HG03060 (cell line): ENCODE data around the gene CALB2.
"Not testable (repeated sequence)": the region's sequence is repeated elsewhere in the genome, so short reads cannot be mapped to it uniquely, and the experiment has no call there.

ENCODE experiments used
- ATAC-seq: cut with Tn5 transposase; IDR thresholded peaks from one replicate; pipeline ENCODE4 v1.9.1; 2021; ENCODE audit warnings: low read depth, moderate number of reproducible peaks; ENCODE audit not compliant: unreplicated experiment

CALB2 gene

GRCh38 chr16:71352466-71352865 is 6.1 kb upstream of the CALB2 start:
- ATAC-seq = no peak

GRCh38 chr16:71352963-71353460 is 5.5 kb upstream of the CALB2 start:
- ATAC-seq = no peak

GRCh38 chr16:71353736-71354135 is 4.8 kb upstream of the CALB2 start:
- no peak for ATAC-seq

GRCh38 chr16:71354156-71354555 is 4.4 kb upstream of the CALB2 start:
- ATAC-seq = no peak

- no peak for ATAC-seq
These were observed 2.3 kb upstream of the CALB2 start for GRCh38 chr16:71356051-71356740.

GRCh38 chr16:71356936-71357335 is 1.6 kb upstream of the CALB2 start:
- not testable (repeated sequence) for ATAC-seq

- no peak for ATAC-seq
These were observed 842 bp upstream of the CALB2 start for GRCh38 chr16:71357681-71358080.

GRCh38 chr16:71359431-71359830 is 908 bp downstream of the CALB2 start:
- ATAC-seq = no peak

GRCh38 chr16:71360378-71360777 is 1.9 kb downstream of the CALB2 start:
- no peak for ATAC-seq

GRCh38 chr16:71364133-71364681 is 5.7 kb downstream of the CALB2 start:
- ATAC-seq = no peak

GRCh38 chr16:71365021-71365420 is 6.5 kb downstream of the CALB2 start:
- ATAC-seq = no peak

GRCh38 chr16:71367241-71367976 is 8.9 kb downstream of the CALB2 start:
- ATAC-seq = no peak

- ATAC-seq = no peak
These were observed 10.4 kb downstream of the CALB2 start for GRCh38 chr16:71368958-71369357.

GRCh38 chr16:71369494-71369893 is 11.0 kb downstream of the CALB2 start:
- no peak for ATAC-seq

GRCh38 chr16:71371237-71371636 is 12.7 kb downstream of the CALB2 start:
- ATAC-seq = no peak

GRCh38 chr16:71373073-71373472 is 14.6 kb downstream of the CALB2 start:
- no peak for ATAC-seq

- no peak for ATAC-seq
These were observed 18.1 kb downstream of the CALB2 start for GRCh38 chr16:71376465-71377157.

- ATAC-seq = no peak
These were observed 21.2 kb downstream of the CALB2 start for GRCh38 chr16:71379711-71380110.

- no peak for ATAC-seq
These were observed 22.3 kb downstream of the CALB2 start for GRCh38 chr16:71380831-71381230.

GRCh38 chr16:71383054-71383773 is 24.7 kb downstream of the CALB2 start:
- no peak for ATAC-seq
